Trophoblast cell (in vitro differentiated cells and primary cell): ENCODE results near the gene SLIT1.

Source experiments
- DNase-seq, 2 donors: peaks; one replicate each; pipeline ENCODE4 v3.0.0-alpha.2; 2016
- H2AFZ ChIP-seq: 2 replicates; pipeline ENCODE4 v1.6.1; 2013; ENCODE audit warnings: low read length, moderate library complexity, mild to moderate bottlenecking; ENCODE audit not compliant: insufficient read depth, poor library complexity
- H2AK5ac ChIP-seq: 2 replicates; pipeline ENCODE4 v1.6.1; 2013; ENCODE audit warnings: mild to moderate bottlenecking, low read length
- H2BK120ac ChIP-seq: 2 replicates; pipeline ENCODE4 v1.6.1; 2013; ENCODE audit warnings: low read length, mild to moderate bottlenecking, moderate library complexity; ENCODE audit not compliant: insufficient read depth, poor library complexity
- H2BK12ac ChIP-seq: 2 replicates; pipeline ENCODE4 v1.6.1; 2013; ENCODE audit warnings: mild to moderate bottlenecking, low read length, moderate library complexity
- H2BK5ac ChIP-seq: 2 replicates; pipeline ENCODE4 v1.6.1; 2013; ENCODE audit warnings: low read length, low read depth, moderate library complexity, mild to moderate bottlenecking; ENCODE audit not compliant: poor library complexity
- H3K14ac ChIP-seq: 2 replicates; pipeline ENCODE4 v1.6.1; 2013; ENCODE audit warnings: mild to moderate bottlenecking, low read length
- H3K18ac ChIP-seq: 2 replicates; pipeline ENCODE4 v1.6.1; 2013; ENCODE audit warnings: mild to moderate bottlenecking, low read length
- H3K23ac ChIP-seq: 2 replicates; pipeline ENCODE4 v1.6.1; 2013; ENCODE audit warnings: low read length
- H3K27ac ChIP-seq: 2 replicates; pipeline ENCODE4 v1.5.1; 2013; ENCODE audit warnings: low read depth, mild to moderate bottlenecking, inconsistent platforms, low read length, moderate library complexity
- H3K27me3 ChIP-seq: 2 replicates; pipeline ENCODE4 v1.6.1; 2013; ENCODE audit warnings: inconsistent platforms, mild to moderate bottlenecking, low read length, moderate library complexity; ENCODE audit not compliant: insufficient read depth
- H3K36me3 ChIP-seq, 2 experiments: 1 replicate in 1 of 2; 2 replicates in 1 of 2; pipeline ENCODE4 v1.6.1; 2013; ENCODE audit warnings: low read length in 2 of 2, mild to moderate bottlenecking in 2 of 2, moderate library complexity in 1 of 2; ENCODE audit not compliant: insufficient read depth in 2 of 2, control insufficient read depth in 1 of 2
- H3K4ac ChIP-seq: 2 replicates; pipeline ENCODE4 v1.6.1; 2013; ENCODE audit warnings: low read depth, mild to moderate bottlenecking, low read length, moderate library complexity
- H3K4me1 ChIP-seq, 2 experiments: 1 replicate in 1 of 2; 2 replicates in 1 of 2; pipeline ENCODE4 v1.6.1; 2013; ENCODE audit warnings: low read length in 2 of 2, mild to moderate bottlenecking in 2 of 2, moderate library complexity in 1 of 2; ENCODE audit not compliant: insufficient read depth in 2 of 2, control insufficient read depth in 1 of 2
- H3K4me2 ChIP-seq: 2 replicates; pipeline ENCODE4 v1.6.1; 2013; ENCODE audit warnings: inconsistent platforms, mild to moderate bottlenecking, low read length, moderate library complexity
- H3K4me3 ChIP-seq: 2 replicates; pipeline ENCODE4 v1.5.1; 2013; ENCODE audit warnings: mild to moderate bottlenecking, low read depth, low read length, inconsistent platforms
- H3K79me1 ChIP-seq: one replicate; pipeline ENCODE4 v1.6.1; 2013; ENCODE audit warnings: low read length
- H3K79me2 ChIP-seq: 2 replicates; pipeline ENCODE4 v1.6.1; 2013; ENCODE audit warnings: low read length, mild to moderate bottlenecking; ENCODE audit not compliant: control insufficient read depth, insufficient read depth, poor library complexity
- H3K9ac ChIP-seq: 2 replicates; pipeline ENCODE4 v1.6.1; 2013; ENCODE audit warnings: mild to moderate bottlenecking, low read length
- H3K9me3 ChIP-seq: 2 replicates; pipeline ENCODE4 v1.6.1; 2013; ENCODE audit warnings: low read depth, mild to moderate bottlenecking, control low read depth, inconsistent platforms, low read length; ENCODE audit not compliant: insufficient read depth
- H4K12ac ChIP-seq: 2 replicates; pipeline ENCODE4 v1.6.1; 2013; ENCODE audit warnings: low read depth, mild to moderate bottlenecking, low read length, moderate library complexity
- H4K8ac ChIP-seq: 2 replicates; pipeline ENCODE4 v1.6.1; 2013; ENCODE audit warnings: low read depth, mild to moderate bottlenecking, low read length, moderate library complexity
- H4K91ac ChIP-seq: one replicate; pipeline ENCODE4 v1.6.1; 2013; ENCODE audit warnings: low read depth, mild to moderate bottlenecking, low read length, moderate library complexity
- WGBS: extraction: QIAGEN DNeasy Blood & Tissue Kit; methylation state at CpG from one replicate; pipeline ENCODE4 v1.1.7; 2013; ENCODE audit warnings: missing lambda C conversion rate; ENCODE audit not compliant: insufficient read length, insufficient coverage; ENCODE audit errors: extremely low coverage; 5-methylcytosine and 5-hydroxymethylcytosine counted together

Gene SLIT1

DNA sequence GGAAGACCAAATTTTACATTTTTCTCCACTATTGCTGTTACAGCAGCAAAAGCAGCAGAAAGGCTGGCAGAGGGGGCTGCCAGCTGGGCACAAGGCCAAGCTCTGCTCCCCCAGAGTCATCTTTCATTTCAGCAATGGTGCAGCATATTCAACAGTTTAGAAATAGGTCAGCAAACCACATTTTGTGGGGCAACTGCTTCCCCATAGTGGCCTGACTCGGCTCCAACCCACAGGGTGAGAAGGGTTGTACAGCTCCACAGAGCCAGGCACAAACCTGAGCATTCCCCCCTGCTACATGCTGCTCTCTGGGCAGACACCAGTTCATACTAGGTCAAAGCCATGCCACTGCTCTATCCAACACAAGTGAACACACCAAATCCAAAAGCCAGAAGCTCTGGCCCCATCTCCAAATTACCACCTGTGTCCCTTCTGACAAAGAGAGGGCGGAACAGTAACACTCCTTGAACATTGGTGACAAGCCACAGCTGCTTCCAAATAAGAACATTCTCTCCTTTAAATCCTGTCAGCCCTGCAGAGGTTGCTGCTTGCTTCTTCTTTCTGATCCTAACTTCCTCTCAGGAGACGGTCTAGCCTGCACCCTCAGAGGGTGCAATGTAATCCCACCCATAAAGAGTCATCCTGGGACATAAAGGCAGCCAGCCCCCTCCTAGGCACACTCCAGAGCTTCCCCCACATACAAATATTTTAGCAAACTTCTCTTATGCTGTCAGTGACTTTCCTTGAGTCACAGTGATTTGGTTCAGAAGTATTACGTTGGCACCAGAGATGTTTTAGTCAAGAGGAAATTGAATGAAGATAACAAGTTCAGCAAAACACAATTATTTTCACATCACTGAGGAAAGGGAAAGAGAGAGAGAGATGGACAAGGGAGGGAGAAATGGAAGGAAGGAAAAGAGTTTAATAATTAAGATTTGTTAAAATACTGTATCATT is 39.0 kb upstream of the SLIT1 start:
- Histone ChIP-seq H2BK120ac (no peak overlapping the region), H3K27me3 (no peaks in the 10 kb centered on the region), H3K23ac (no peak overlapping the region), H3K36me3 (no peaks in the 10 kb centered on the region), H3K79me1 (no peaks in the 10 kb centered on the region), H2BK5ac (no peak overlapping the region), H3K4me1 (peaks cover 9% of the 10 kb centered on the region in 2 experiments), H2AK5ac (no peak overlapping the region), H3K9ac (no peak overlapping the region), H2AFZ (no peak overlapping the region), H3K4me2 (no peak overlapping the region), H3K14ac (no peak overlapping the region), H3K4me3 (no peak overlapping the region), H4K91ac (no peak overlapping the region), H2BK12ac (no peak overlapping the region), H3K79me2 (no peaks in the 10 kb centered on the region), H3K18ac (no peak overlapping the region), H3K4ac (no peak overlapping the region), H4K8ac (no peak overlapping the region), H3K27ac (no peak overlapping the region), H4K12ac (no peak overlapping the region), H3K9me3 (no peaks in the 10 kb centered on the region)
- no peak for DNase-seq
- WGBS = no CpG with 5 or more reads among the region's 4 CpGs

DNA sequence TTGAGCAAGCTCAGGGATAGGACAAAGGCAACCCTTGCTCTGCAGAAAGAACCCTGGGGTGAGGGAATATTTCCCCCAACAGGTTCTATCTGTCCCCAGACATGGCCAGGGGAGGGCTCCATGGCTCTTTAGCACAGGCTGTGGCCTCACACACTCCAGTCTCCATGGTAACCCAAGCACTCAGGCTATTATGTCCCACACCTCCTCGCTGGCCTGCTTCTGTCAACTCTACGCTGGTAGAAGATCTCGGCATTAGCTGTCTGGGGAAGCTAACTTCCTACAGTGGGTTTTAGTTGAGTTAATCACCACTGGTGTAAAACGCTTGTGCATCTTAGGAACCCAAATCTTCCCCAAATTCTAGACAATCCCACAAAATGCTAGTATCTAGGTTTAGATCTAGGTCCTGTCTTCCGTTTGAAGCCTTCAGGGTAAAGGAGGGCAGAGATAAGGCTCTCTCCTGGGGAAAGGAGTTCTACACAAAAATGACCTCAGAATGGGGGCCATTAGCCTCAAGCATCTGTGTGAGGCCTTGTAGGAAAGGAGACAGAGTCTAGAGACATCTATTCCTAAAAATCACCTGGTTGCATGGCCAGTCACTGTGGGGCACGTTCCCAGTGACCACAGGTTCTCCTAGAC is 36.7 kb upstream of the SLIT1 start:
- H3K4ac ChIP-seq = no peak overlapping the region
- WGBS = no CpG with 5 or more reads among the region's 6 CpGs

DNA sequence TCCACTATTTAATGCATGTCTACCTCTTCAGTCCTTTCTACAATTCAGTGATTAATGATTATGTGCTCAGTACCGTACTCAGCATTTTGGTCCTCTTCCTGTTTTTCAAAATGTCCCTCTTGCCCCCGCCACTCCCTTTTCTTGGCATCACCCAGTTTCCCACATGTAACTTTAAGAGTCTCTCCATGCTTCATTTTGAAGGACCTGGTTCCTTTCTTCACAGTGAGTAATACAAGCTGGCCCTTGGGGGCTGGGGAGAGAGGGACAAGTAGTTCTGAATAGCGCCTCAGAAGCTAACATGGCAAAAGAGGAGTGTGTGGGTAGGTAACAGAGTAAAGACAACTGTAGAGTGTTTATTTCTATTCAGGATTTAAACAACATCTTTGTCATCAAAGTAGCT is 34.6 kb upstream of the SLIT1 start:
- H3K9me3 ChIP-seq = peaks cover 1% of the 10 kb centered on the region
- no peak overlapping the region for H3K4me3 ChIP-seq
- H2BK5ac ChIP-seq = no peak overlapping the region
- H3K4me2 ChIP-seq = no peak overlapping the region
- no peak overlapping the region for H2AFZ ChIP-seq
- no peak overlapping the region for H3K27ac ChIP-seq
- H3K79me2 ChIP-seq = no peaks in the 10 kb centered on the region
- no peak overlapping the region for H2AK5ac ChIP-seq
- peaks cover 9% of the 10 kb centered on the region in 2 experiments for H3K4me1 ChIP-seq
- no peak overlapping the region for H4K12ac ChIP-seq
- no peak overlapping the region for H2BK12ac ChIP-seq
- H3K14ac ChIP-seq = no peak overlapping the region
- H3K36me3 ChIP-seq = no peaks in the 10 kb centered on the region
- H4K91ac ChIP-seq = no peak overlapping the region
- no peak overlapping the region for H4K8ac ChIP-seq
- H3K23ac ChIP-seq = no peak overlapping the region
- DNase-seq = no peak
- H3K18ac ChIP-seq = no peak overlapping the region
- H3K4ac ChIP-seq = no peak overlapping the region
- H3K79me1 ChIP-seq = no peaks in the 10 kb centered on the region
- WGBS = no CpG with 5 or more reads among the region's 3 CpGs
- H3K9ac ChIP-seq = no peak overlapping the region
- H2BK120ac ChIP-seq = no peak overlapping the region
- H3K27me3 ChIP-seq = no peaks in the 10 kb centered on the region

More for the DNA sequence above, 36.7 kb upstream of the SLIT1 start:
- Histone ChIP-seq H3K9ac (no peak overlapping the region), H3K18ac (no peak overlapping the region), H3K14ac (no peak overlapping the region), H3K4me3 (no peak overlapping the region), H3K23ac (no peak overlapping the region), H2AFZ (no peak overlapping the region), H2BK5ac (no peak overlapping the region), H3K4me2 (no peak overlapping the region), H2BK12ac (no peak overlapping the region), H4K8ac (no peak overlapping the region), H2AK5ac (no peak overlapping the region), H3K79me2 (no peaks in the 10 kb centered on the region), H3K36me3 (no peaks in the 10 kb centered on the region), H3K27ac (no peak overlapping the region), H4K12ac (no peak overlapping the region), H4K91ac (no peak overlapping the region), H3K27me3 (no peaks in the 10 kb centered on the region), H3K4me1 (peaks cover 9% of the 10 kb centered on the region in 2 experiments), H2BK120ac (no peak overlapping the region), H3K9me3 (no peaks in the 10 kb centered on the region), H3K79me1 (no peaks in the 10 kb centered on the region)
- DNase-seq = no peak

DNA sequence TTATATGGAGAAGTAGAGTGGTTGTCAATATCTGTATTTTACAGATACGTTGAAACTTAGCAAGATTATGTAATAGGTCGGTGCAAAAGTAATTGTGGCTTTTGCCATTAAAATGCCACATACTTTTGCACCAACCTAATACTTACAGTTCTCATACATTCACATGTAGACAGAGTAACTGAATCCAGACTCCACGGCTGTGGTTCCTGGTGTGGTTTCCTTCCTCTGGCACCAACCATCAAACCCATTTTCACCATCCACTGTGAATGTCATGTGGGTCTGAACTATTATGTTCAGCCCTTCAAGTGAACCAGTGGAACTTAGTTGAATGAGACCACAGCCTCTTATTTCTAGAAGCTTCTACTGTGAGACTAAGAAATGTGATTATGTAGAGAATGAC is 31.5 kb upstream of the SLIT1 start:
- no peak overlapping the region for H4K91ac ChIP-seq
- no peak overlapping the region for H4K12ac ChIP-seq
- H2BK5ac ChIP-seq = no peak overlapping the region
- no peak overlapping the region for H3K9ac ChIP-seq
- no peak overlapping the region for H3K27ac ChIP-seq
- H2BK120ac ChIP-seq = no peak overlapping the region
- no peak overlapping the region for H3K4ac ChIP-seq
- H2AFZ ChIP-seq = no peak overlapping the region
- no peaks in the 10 kb centered on the region for H3K79me2 ChIP-seq
- no peak overlapping the region for H3K14ac ChIP-seq
- H3K18ac ChIP-seq = no peak overlapping the region
- H2BK12ac ChIP-seq = no peak overlapping the region
- H3K4me3 ChIP-seq = no peak overlapping the region
- H3K36me3 ChIP-seq = no peaks in the 10 kb centered on the region
- no peaks in the 10 kb centered on the region for H3K79me1 ChIP-seq
- H3K27me3 ChIP-seq = no peaks in the 10 kb centered on the region
- no peak overlapping the region for H2AK5ac ChIP-seq
- no peak overlapping the region for H4K8ac ChIP-seq
- no peak overlapping the region for H3K23ac ChIP-seq
- peaks cover 2% of the 10 kb centered on the region in 2 experiments for H3K4me1 ChIP-seq
- H3K9me3 ChIP-seq = peaks cover 1% of the 10 kb centered on the region
- H3K4me2 ChIP-seq = no peak overlapping the region
- no peak for DNase-seq
- no CpG with 5 or more reads among the region's 3 CpGs for WGBS
